Peyer's patch (tissue), 4 donors: ENCODE data around the gene TMC6. TPM values are rescaled to one million over a fixed set of nuclear protein-coding genes. Genes with fewer than 3 reads are reported as not detected.

ENCODE experiments used
- DNase-seq, 3 donors: peaks; one replicate each; pipeline ENCODE4 v3.0.0-alpha.2; 2017 to 2019
- H3K27ac ChIP-seq, 4 donors: fragments of 200-600 bp; sonication (generic); one replicate each; pipeline ENCODE4 v1.5.1; 2016 to 2019
- H3K27me3 ChIP-seq, 2 donors: fragments of 200-600 bp; sonication (generic); one replicate each; pipeline ENCODE4 v1.5.1; 2019
- H3K36me3 ChIP-seq, 3 donors: fragments of 200-600 bp; sonication (generic); one replicate each; pipeline ENCODE4 v1.5.1; 2016 to 2019
- H3K4me1 ChIP-seq, 4 donors: fragments of 200-600 bp; sonication (generic); one replicate each; pipeline ENCODE4 v1.5.1; 2016 to 2019
- H3K4me3 ChIP-seq, 4 donors: fragments of 200-600 bp; sonication (generic); 1 replicate in 3 of 4; 2 replicates in 1 of 4; pipeline ENCODE4 v1.5.1; 2016 to 2019; ENCODE audit warnings: mild to moderate bottlenecking in 1 of 4
- H3K9me3 ChIP-seq, 4 donors: fragments of 200-600 bp; sonication (generic); one replicate each; pipeline ENCODE4 v1.5.1; 2016 to 2019; ENCODE audit warnings: mild to moderate bottlenecking in 1 of 4
- POLR2A ChIP-seq, 2 donors: fragments of 450-650 bp; IDR thresholded peaks; one replicate each; pipeline ENCODE4 v1.5.1; 2017; ENCODE audit warnings: antibody characterized with exemption in 2 of 2, mild to moderate bottlenecking in 2 of 2, moderate library complexity in 2 of 2
- total RNA-seq, 4 donors: library from RNA; depleted of rRNA; stranded (reverse); fragments of >200 nt; gene quantifications; one replicate each; pipeline ENCODE4 v1.1.0, GENCODE V29; 2016
- TF ChIP-seq, protein P1 (sequence below), 6 experiments: fragments of 450-650 bp in 4 of 6; fragments of 200-600 bp in 2 of 6; sonication (generic) in 1 of 6; IDR thresholded peaks; one replicate each; pipeline ENCODE4 v1.5.1; 2017 to 2019; ENCODE audit warnings: antibody characterized with exemption in 6 of 6, mild to moderate bottlenecking in 3 of 6, moderate library complexity in 1 of 6

TMC6 gene
- total RNA-seq, 4 donors from 2014 or later = 54.5 to 107 (median 94.9) TPM

DNA sequence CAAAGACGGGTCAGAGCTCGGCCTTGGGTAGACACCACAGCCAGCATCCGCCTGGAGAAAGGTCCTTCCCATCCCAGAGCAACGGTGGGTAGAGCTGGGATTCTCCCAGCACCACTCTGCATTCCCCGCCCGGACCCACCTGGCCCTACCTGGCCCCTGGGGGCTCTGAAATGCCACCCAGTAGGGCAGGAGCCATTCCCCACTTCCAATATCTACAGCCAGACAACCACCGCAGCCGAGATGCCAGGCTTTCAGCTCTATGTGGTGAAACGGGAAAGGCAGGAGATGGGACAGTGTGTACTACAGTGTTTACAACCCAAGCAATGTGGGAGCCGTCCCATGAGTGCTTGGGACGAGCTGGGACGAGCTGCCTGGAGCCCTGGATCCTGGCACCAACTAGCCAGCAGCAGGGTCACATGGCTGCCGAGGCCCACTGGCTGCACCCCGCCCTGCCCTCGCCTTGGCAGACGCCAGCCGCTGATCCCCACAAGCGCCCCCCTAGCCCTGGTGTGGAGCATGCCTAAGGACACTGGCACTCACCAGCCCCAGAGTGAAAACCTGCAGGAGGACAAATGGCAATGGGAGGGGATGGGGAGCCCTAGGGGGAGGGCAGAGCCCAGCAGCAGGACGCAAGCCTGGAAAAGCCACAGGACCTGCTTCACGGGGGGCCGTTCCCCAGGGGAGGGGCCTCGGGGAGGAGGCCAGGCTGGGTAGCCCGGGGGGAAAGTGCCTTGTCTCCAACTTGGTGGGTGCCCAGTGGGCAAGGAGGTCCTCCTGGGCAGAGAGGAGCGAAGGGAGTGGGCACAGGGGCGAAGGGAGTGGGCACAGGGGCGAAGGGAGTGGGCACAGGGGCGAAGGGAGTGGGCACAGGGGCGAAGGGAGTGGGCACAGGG, 13.5 kb downstream of the TMC6 start:
- Histone ChIP-seq H3K4me1 (peaks cover 0 to 17% (median 10%) of the 10 kb centered on the region in 4 donors), H3K36me3 (peaks cover 0 to 32% (median 0%) of the 10 kb centered on the region in 3 donors), H3K27ac (no peak overlapping the region), H3K4me3 (no peak overlapping the region), H3K27me3 (no peaks in the 10 kb centered on the region), H3K9me3 (no peaks in the 10 kb centered on the region)
- no peak for DNase-seq
- TF ChIP-seq, protein P1, sequence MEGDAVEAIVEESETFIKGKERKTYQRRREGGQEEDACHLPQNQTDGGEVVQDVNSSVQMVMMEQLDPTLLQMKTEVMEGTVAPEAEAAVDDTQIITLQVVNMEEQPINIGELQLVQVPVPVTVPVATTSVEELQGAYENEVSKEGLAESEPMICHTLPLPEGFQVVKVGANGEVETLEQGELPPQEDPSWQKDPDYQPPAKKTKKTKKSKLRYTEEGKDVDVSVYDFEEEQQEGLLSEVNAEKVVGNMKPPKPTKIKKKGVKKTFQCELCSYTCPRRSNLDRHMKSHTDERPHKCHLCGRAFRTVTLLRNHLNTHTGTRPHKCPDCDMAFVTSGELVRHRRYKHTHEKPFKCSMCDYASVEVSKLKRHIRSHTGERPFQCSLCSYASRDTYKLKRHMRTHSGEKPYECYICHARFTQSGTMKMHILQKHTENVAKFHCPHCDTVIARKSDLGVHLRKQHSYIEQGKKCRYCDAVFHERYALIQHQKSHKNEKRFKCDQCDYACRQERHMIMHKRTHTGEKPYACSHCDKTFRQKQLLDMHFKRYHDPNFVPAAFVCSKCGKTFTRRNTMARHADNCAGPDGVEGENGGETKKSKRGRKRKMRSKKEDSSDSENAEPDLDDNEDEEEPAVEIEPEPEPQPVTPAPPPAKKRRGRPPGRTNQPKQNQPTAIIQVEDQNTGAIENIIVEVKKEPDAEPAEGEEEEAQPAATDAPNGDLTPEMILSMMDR (IDR thresholded peaks at IDR 0.05) = no peak
- no peak for TF ChIP-seq POLR2A (IDR thresholded peaks at IDR 0.05)

DNA sequence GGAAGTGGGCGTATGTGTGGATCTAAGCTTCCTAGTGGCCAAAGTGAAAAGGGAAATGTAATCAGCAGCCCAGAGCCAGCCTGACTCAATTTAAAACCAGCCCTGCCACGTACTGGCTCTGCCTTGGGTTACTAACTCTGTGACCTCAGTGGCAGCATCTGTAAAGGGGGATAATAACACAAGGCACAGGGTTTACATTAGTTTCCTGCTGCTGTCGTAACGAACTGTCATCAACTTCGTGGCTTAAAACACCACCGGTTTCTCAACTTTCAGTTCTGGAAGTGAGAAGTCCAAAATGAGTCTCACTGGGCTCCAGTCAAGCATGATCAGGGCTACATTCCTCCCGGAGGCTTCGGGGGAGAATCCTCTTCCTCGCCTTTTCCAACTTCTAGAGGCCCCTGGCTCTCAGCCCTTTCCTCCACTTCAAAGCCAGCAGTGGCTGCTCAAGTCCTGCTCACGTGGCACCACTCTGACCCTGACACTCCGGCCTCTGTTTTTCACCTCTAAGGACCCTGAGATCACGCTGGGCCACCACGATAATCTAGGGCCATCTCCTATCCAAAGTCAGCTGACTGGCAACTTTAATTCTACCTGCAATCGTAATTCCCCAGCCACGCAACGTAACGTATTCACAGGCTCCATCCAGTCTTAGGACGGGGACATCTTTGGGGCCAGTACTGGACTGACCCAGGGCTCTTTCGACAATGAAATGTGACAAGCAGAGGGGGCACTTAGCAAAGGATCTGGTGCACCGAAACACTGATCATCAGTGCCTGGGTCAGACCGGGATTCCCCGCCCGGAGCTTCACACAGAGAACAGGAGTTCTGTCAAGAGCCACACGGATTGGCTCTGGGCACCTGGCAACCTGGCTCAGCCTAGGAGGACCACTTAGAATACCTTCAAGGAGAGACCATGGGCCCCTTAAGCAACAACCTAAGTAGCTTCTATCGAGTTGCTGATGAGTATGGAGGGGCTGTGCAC, 14.5 kb downstream of the TMC6 start:
- DNase-seq = no peak
- Histone ChIP-seq H3K36me3 (peaks cover 0 to 41% (median 0%) of the 10 kb centered on the region in 3 donors), H3K4me1 (peaks cover 0 to 17% (median 10%) of the 10 kb centered on the region in 4 donors), H3K4me3 (no peak overlapping the region), H3K27ac (peak overlapping the region in 1 of 4 donors; percentile 66), H3K9me3 (no peaks in the 10 kb centered on the region), H3K27me3 (no peaks in the 10 kb centered on the region)
- no peak for TF ChIP-seq POLR2A (IDR thresholded peaks at IDR 0.05)
- TF ChIP-seq, protein P1 (IDR thresholded peaks at IDR 0.05) = no peak

DNA sequence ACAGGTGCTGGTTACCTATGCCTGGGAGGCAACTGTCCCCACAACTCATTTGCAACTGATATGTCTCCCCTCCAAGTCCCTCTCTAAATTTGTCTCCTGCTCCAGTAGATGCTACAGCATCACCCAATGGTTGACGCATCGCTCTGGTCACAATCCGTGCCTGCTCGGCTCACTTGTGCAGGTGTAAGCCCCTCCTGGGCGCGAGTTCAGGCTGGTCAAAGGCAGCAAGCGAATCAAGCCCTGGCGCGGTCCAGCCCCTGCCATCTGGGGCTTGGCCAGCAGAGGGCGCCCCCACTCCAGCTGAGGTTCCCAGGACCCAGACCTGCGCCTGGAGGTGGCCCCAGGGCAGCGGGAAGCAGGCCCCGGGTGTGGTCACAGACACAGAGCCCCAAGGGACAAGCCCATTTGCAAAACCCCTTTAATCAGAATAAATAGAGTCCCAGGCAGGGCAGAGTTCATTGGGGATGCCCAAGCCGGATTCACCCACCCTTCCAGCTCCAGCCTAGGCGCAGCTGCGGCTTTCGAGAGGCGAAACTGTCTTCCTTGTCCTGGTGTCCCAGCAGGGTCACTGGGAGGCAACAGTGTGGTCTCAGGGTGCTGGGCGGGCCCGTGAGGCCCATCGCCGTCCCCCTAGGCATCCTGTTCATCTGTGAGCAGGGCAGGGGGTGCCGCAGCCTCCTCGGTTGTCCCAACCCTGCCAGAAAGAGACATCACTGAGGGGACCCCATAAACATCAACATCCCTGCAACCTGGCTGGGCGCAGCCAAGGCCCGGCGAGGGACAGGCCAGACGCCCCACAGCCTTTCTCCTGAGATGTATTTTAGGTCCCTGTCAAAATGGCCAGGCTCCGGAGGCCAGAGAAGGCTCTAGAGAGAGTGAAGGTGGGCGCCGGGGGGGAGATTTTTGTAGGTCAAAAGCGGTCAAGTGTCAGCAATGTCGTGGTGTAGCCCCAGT, 15.8 kb downstream of the TMC6 start:
- Histone ChIP-seq H3K9me3 (no peaks in the 10 kb centered on the region), H3K4me3 (no peak overlapping the region), H3K27ac (peak overlapping the region in 1 of 4 donors; percentile 66), H3K4me1 (peaks cover 0 to 14% (median 10%) of the 10 kb centered on the region in 4 donors), H3K27me3 (no peaks in the 10 kb centered on the region), H3K36me3 (peaks cover 0 to 46% (median 0%) of the 10 kb centered on the region in 3 donors)
- TF ChIP-seq POLR2A (IDR thresholded peaks at IDR 0.05) = no peak
- TF ChIP-seq, protein P1 (IDR thresholded peaks at IDR 0.05) = peak; percentile 98 to 99 (median 98)
- DNase-seq = peak; percentile 82 to 93 (median 88)

DNA sequence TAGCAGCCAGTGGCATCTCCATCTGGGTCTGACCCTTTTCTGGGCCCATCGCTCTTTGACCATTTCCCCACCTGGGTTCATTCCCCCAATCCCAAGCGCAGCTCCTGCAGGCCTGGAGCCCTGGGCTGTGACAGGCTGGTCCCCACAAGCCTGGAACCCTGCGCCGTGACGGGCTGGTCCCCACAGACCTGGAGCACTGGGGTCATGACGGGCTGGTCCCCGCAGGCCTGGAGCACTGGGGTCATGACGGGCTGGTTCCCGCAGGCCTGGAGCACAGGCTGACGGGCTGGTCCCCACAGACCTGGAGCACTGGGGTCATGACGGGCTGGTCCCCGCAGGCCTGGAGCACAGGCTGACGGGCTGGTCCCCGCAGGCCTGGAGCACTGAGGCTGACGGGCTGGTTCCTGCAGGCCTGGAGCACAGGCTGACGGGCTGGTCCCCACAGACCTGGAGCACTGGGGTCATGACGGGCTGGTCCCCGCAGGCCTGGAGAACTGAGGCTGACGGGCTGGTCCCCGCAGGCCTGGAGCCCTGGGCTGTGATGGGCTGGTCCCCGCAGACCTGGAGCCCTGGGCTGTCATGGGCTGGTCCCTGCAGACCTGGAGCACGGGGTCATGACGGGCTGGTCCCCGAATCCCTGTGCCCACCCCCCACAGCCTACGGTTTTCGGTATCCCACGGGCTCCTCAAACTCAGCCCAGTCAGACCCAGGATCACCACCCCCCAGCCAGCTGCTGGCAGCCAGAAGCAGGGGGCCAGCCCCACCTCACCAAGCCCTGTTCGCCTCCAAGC, 16.6 kb downstream of the TMC6 start:
- no peak for TF ChIP-seq POLR2A (IDR thresholded peaks at IDR 0.05)
- TF ChIP-seq, protein P1 (IDR thresholded peaks at IDR 0.05) = no peak
- H3K4me3 ChIP-seq = no peak overlapping the region
- no peaks in the 10 kb centered on the region for H3K27me3 ChIP-seq
- H3K36me3 ChIP-seq = peaks cover 0 to 46% (median 0%) of the 10 kb centered on the region in 3 donors
- no peak for DNase-seq
- H3K4me1 ChIP-seq = peaks cover 0 to 13% (median 6%) of the 10 kb centered on the region in 4 donors
- no peaks in the 10 kb centered on the region for H3K9me3 ChIP-seq
- H3K27ac ChIP-seq = peak overlapping the region in 1 of 4 donors; percentile 66
